ENCODE results near the gene GPX5. TPM values are rescaled to one million over a fixed set of nuclear protein-coding genes. Genes with fewer than 3 reads are reported as not detected.

Gene GPX5
- total RNA-seq, 1 experiment from 2014 or later = not detected

- CTCF ChIA-PET = no interaction called here
- H3K4me1 ChIP-seq (ENCODE audit: control insufficient read depth, insufficient read depth, low read length) = no peaks in the 10 kb centered on the region
- no peak overlapping the region for H3K27ac ChIP-seq (ENCODE audit: low read length)
- H3K4me3 ChIP-seq (ENCODE audit: low read depth in 2 of 2, low read length in 2 of 2) = no peak overlapping the region
- TF ChIP-seq, protein P1, sequence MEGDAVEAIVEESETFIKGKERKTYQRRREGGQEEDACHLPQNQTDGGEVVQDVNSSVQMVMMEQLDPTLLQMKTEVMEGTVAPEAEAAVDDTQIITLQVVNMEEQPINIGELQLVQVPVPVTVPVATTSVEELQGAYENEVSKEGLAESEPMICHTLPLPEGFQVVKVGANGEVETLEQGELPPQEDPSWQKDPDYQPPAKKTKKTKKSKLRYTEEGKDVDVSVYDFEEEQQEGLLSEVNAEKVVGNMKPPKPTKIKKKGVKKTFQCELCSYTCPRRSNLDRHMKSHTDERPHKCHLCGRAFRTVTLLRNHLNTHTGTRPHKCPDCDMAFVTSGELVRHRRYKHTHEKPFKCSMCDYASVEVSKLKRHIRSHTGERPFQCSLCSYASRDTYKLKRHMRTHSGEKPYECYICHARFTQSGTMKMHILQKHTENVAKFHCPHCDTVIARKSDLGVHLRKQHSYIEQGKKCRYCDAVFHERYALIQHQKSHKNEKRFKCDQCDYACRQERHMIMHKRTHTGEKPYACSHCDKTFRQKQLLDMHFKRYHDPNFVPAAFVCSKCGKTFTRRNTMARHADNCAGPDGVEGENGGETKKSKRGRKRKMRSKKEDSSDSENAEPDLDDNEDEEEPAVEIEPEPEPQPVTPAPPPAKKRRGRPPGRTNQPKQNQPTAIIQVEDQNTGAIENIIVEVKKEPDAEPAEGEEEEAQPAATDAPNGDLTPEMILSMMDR (IDR thresholded peaks at IDR 0.05) = no peak
- TF ChIP-seq TCF7L2 (IDR thresholded peaks at IDR 0.05; ENCODE audit: low read depth, low read length) = no peak
- no peak for TF ChIP-seq SIN3A (IDR thresholded peaks at IDR 0.05; ENCODE audit: borderline replicate concordance, insufficient read depth, low read depth, low read length)
- TF ChIP-seq REST (IDR thresholded peaks at IDR 0.05; ENCODE audit: insufficient read depth in 1 of 2, low read depth in 2 of 2, low read length in 1 of 2) = no peak
- no peak for TF ChIP-seq POLR2AphosphoS5 (IDR thresholded peaks at IDR 0.05; ENCODE audit: low read depth, low read length)
- in situ Hi-C loops (cut with HindIII; ENCODE audit: low pct_unique_long_range_greater_than_20kb, low sequenced_read_pairs) (no loop called here), intact Hi-C loops (cut with micrococcal nuclease; ENCODE audit: unreplicated experiment) (no loop called here)
- BruUV-seq (replicated peaks) = no TSS peak
- H3K27me3 ChIP-seq (ENCODE audit: control insufficient read depth, insufficient read depth, low read length) = peaks cover 6% of the 10 kb centered on the region; the same call in 1 of the 2 replicates
- POLR2A ChIA-PET = no interaction called here
- no peak for ATAC-seq
- no peaks in the 10 kb centered on the region for H3K36me3 ChIP-seq (ENCODE audit: control insufficient read depth, insufficient read depth, low read length)
- H3K9me3 ChIP-seq (ENCODE audit: control insufficient read depth, insufficient read depth, low read depth, low read length) = peaks cover 6% of the 10 kb centered on the region; the same call in 1 of the 2 replicates
- DNase-seq (ENCODE audit: low read depth, low spot score) = no peak
These were observed 44.1 kb downstream of the GPX5 start for GRCh38 chr6:28569748-28570147.

GRCh38 chr6:28580475-28580874, 54.8 kb downstream of the GPX5 start:
- Histone ChIP-seq H3K27ac (ENCODE audit: low read length) (no peak overlapping the region), H3K4me1 (ENCODE audit: control insufficient read depth, insufficient read depth, low read length) (no peaks in the 10 kb centered on the region), H3K9me3 (ENCODE audit: control insufficient read depth, insufficient read depth, low read depth, low read length) (no peaks in the 10 kb centered on the region), H3K4me3 (ENCODE audit: low read depth in 2 of 2, low read length in 2 of 2) (no peak overlapping the region), H3K27me3 (ENCODE audit: control insufficient read depth, insufficient read depth, low read length) (no peaks in the 10 kb centered on the region), H3K36me3 (ENCODE audit: control insufficient read depth, insufficient read depth, low read length) (no peaks in the 10 kb centered on the region)
- intact Hi-C loops (cut with micrococcal nuclease; ENCODE audit: unreplicated experiment) = no loop called here
- no peak for TF ChIP-seq SIN3A (IDR thresholded peaks at IDR 0.05; ENCODE audit: borderline replicate concordance, insufficient read depth, low read depth, low read length)
- TF ChIP-seq, protein P1 (IDR thresholded peaks at IDR 0.05) = peak; percentile 46; the same call in 1 of the 2 replicates
- ChIA-PET POLR2A (interaction anchor here (0.7 kb wide), 1 partner anchor 98 kb away, joined by 7 read pairs; no protein-coding TSS in a partner anchor), CTCF (interaction anchor here (1.8 kb wide), 1 partner anchor 85 kb away, joined by 7 read pairs; no protein-coding TSS in a partner anchor)
- DNase-seq (ENCODE audit: low read depth, low spot score) (no peak), ATAC-seq (no peak)
- in situ Hi-C loops (cut with HindIII; ENCODE audit: low pct_unique_long_range_greater_than_20kb, low sequenced_read_pairs) = no loop called here
- BruUV-seq (replicated peaks) = no TSS peak
